K562 (cell line): ENCODE data around the gene MEIS2.

Source experiments
- ERF ChIP-seq: fragments of 450-650 bp; formaldehyde crosslinking; IDR thresholded peaks from 2 replicates; pipeline ENCODE4 v1.4.0; 2020; ENCODE audit warnings: mild to moderate bottlenecking, mixed read lengths
- FOXK2 ChIP-seq, 2 experiments: fragments of 450-650 bp; IDR thresholded peaks in 1 of 2; conservative IDR thresholded peaks in 1 of 2; 2 replicates each; pipeline ENCODE4 v1.6.1; 2016; ENCODE audit warnings: low read depth in 2 of 2, mild to moderate bottlenecking in 1 of 2
- SPI1 ChIP-seq: IDR thresholded peaks from 2 replicates; pipeline ENCODE4 v1.6.1; 2011; ENCODE audit warnings: low read depth, low read length, control low read depth, borderline replicate concordance
- TSC22D4 ChIP-seq: fragments of 450-650 bp; IDR thresholded peaks from 2 replicates; pipeline ENCODE4 v1.6.1; 2016; ENCODE audit warnings: missing genetic modification characterization, missing biosample characterization, control low read depth

- TF ChIP-seq ERF (CRISPR knock-in tag): no peak
- TF ChIP-seq SPI1: no peak
- TF ChIP-seq FOXK2 (conservative IDR thresholded peaks at IDR 0.05 in 1 of 2, IDR thresholded peaks at IDR 0.05 in 1 of 2; ENCODE audit: low read depth in 2 of 2): no peak
- TF ChIP-seq TSC22D4 (tag): no peak
Measured at GRCh38 chr15:36982430-36982829, 117.9 kb downstream of the MEIS2 start.
